ENCODE results near the gene VENTX.
"Not testable (repeated sequence)": the region's sequence is repeated elsewhere in the genome, so short reads cannot be mapped to it uniquely, and the experiment has no call there.

VENTX gene

DNA sequence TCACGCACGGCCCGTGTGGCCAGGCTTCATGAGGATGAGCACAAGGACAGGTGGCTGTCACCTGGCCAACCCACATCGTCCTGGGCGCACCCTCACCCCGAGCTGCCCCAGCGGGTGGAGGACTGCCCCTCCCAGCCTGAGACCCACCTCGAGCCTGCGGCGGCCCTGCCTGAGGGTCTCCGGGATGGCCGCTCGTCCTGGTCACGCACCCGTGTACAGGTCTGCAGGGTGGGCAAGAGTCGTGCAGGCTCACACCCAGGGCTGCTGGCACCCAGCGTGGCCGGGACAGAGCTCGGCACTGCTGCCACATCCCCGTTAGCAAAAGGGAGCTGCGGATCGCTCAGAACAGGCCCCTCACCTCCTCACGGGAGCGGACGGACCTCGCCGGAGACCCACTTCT is 22.1 kb upstream of the VENTX start:
- TF ChIP-seq, protein P1, sequence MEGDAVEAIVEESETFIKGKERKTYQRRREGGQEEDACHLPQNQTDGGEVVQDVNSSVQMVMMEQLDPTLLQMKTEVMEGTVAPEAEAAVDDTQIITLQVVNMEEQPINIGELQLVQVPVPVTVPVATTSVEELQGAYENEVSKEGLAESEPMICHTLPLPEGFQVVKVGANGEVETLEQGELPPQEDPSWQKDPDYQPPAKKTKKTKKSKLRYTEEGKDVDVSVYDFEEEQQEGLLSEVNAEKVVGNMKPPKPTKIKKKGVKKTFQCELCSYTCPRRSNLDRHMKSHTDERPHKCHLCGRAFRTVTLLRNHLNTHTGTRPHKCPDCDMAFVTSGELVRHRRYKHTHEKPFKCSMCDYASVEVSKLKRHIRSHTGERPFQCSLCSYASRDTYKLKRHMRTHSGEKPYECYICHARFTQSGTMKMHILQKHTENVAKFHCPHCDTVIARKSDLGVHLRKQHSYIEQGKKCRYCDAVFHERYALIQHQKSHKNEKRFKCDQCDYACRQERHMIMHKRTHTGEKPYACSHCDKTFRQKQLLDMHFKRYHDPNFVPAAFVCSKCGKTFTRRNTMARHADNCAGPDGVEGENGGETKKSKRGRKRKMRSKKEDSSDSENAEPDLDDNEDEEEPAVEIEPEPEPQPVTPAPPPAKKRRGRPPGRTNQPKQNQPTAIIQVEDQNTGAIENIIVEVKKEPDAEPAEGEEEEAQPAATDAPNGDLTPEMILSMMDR (IDR thresholded peaks at IDR 0.05; ENCODE audit: low read depth, low read length): no peak
- no peak overlapping the region for H3K4me3 ChIP-seq (replicated peaks in 1 of 2; ENCODE audit: low read depth in 2 of 2, low read length in 2 of 2)
- no peak for DNase-seq (ENCODE audit: low read depth in 2 of 2)

DNA sequence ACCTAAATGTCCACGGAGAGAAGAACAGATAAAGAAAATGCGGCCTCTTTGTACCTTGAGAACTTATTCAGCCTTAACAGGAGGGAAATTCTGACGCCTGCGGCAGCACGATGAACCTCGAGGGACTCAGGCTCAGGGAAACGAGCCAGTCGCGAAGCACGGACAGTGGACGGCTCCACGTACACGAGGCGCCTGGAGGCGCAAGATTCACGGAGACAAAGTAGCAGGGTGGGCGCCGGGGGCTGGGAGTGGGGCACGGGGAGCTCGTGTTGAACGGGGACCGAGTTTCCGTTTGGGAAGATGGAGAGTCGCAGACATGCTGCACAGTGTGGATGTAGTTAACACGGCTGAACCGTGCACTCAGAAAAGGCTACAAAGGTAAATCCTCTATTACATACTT is 20.9 kb upstream of the VENTX start:
- H3K4me3 ChIP-seq (replicated peaks in 1 of 2; ENCODE audit: low read depth in 2 of 2, low read length in 2 of 2): no peak overlapping the region
- DNase-seq (ENCODE audit: low read depth in 2 of 2): no peak
- TF ChIP-seq, protein P1 (IDR thresholded peaks at IDR 0.05; ENCODE audit: low read depth, low read length): no peak

DNA sequence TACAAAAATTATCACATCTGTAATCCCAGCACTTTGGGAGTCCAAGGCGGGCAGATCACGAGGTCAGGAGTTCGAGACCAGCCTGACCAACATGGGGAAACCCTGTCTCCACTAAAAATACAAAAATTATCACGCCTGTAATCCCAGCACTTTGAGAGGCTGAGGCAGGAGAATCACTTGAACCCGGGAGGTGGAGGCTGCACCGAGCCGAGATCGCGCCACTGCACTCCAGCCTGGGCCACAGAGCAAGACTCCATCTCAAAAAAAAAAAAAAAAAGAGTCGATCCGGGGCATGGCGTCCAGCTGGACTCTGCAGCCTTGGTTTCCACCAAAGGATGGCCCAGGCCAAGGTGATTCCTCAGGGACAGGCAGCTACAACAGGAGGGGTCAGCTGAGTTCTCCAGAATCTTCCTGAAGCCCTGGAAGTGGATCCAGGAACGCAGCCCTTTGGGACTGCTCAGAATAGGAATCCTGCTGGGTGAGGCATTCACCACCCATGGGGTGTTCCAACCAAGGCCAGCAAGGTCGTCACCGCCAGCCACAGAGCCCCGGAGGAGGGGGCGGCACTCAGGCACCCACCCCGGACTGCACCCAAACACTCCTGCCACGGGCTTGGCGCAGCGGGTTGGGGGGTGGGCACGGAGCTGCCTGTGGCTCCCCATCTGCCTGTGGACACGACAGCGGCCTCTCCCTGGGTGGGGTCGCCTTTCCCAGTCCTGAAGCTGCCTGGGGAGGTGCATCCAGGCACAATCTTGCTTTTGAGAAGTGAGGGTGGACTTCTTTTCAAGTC is 19.7 kb upstream of the VENTX start:
- TF ChIP-seq, protein P1 (IDR thresholded peaks at IDR 0.05; ENCODE audit: low read depth, low read length): no peak
- DNase-seq (ENCODE audit: low read depth in 2 of 2): no peak

DNA sequence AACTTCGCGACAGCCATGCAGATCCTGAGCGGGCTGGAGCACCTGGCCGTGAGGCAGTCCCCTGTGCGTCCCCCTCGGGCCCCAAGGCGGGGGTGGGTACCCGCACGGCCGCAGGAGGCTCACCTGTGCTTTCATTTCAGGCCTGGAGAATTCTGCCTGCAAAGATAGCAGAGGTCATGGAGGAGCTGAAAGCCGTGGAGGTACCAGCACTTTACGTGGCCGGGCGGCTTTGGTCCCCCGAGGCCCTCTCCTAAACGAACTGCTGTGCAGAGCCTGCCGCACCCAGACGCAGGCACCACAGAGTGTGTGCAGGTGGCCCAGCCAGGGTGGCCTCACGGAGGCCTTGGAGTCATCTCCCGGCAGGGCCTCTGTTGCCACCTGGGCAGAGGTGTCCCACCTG is 18.8 kb upstream of the VENTX start:
- TF ChIP-seq, protein P1 (IDR thresholded peaks at IDR 0.05; ENCODE audit: low read depth, low read length): no peak
- no peak for DNase-seq (ENCODE audit: low read depth in 2 of 2)
- no peak overlapping the region for H3K4me3 ChIP-seq (replicated peaks in 1 of 2; ENCODE audit: low read depth in 2 of 2, low read length in 2 of 2)

More for the DNA sequence above, 19.7 kb upstream of the VENTX start:
- no peak overlapping the region for H3K4me3 ChIP-seq (replicated peaks in 1 of 2; ENCODE audit: low read depth in 2 of 2, low read length in 2 of 2)

DNA sequence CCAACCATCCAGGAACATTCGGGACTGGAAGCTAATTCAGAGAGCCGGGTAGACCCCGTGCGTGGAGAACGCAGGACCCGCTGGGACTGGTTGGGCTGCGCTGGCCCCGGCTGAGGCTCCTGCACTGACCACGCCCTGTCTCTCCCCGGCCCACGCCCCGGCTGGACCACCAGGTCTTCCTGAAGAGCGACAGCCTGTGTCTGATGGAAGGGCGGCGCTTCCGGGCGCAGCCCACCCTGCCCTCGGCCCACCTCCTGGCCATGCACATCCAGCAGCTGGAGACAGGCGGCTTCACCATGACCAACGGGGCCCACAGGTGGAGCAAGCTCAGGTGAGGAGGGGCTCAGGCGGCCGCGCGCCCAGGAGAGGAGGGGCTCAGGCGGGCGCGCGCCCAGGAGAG is 17.9 kb upstream of the VENTX start:
- TF ChIP-seq, protein P1 (IDR thresholded peaks at IDR 0.05; ENCODE audit: low read depth, low read length): no peak
- no peak for DNase-seq (ENCODE audit: low read depth in 2 of 2)
- no peak overlapping the region for H3K4me3 ChIP-seq (replicated peaks in 1 of 2; ENCODE audit: low read depth in 2 of 2, low read length in 2 of 2)

DNA sequence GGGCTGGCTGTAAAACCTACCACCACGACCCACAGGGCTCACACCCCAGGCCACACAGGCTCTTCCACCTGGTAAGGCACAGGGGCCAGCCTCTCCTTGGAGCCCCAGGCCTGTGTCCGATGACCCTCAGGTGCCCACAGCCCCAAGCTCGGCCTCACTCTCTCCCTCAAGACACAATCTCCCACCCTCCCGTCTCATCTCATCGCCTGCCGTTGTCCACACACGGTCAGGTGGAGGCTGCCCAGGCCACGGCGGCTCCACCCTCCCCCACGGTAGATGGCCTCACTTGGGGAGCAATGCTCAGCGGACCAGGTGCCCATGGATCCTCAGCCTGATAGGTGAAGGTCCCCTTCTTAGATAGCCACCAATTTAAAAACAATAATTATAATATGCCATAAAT is 16.3 kb upstream of the VENTX start:
- TF ChIP-seq, protein P1 (IDR thresholded peaks at IDR 0.05; ENCODE audit: low read depth, low read length): no peak
- H3K4me3 ChIP-seq (replicated peaks in 1 of 2; ENCODE audit: low read depth in 2 of 2, low read length in 2 of 2): no peak overlapping the region
- DNase-seq (ENCODE audit: low read depth in 2 of 2): no peak

DNA sequence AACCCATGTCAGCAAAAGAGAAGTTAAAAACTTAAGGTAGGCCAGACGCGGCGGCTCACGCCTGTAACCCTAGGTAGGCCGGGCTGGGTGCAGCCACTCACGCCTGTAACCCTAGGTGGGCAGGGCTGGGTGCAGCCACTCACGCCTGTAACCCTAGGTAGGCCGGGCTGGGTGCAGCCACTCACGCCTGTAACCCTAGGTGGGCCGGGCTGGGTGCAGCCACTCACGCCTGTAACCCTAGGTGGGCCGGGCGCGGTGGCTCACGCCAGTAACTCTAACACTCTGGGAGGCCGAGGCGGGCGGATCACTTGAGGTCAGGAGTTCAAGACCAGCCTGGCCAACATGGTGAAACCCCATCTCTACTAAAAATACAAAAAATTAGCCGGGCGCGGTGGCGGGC is 15.9 kb upstream of the VENTX start:
- DNase-seq (ENCODE audit: low read depth in 2 of 2); H3K4me3 ChIP-seq (replicated peaks in 1 of 2; ENCODE audit: low read depth in 2 of 2, low read length in 2 of 2): not testable (repeated sequence)
